HepG2 (cell line): ENCODE measurements around the gene SLC13A3.

Experiments
- BHLHE40 ChIP-seq: IDR thresholded peaks from 2 replicates; pipeline ENCODE4 v1.6.1; 2011; ENCODE audit warnings: low read length, improper control_type of control experiment
- EP300 ChIP-seq, 3 experiments: sonication (generic) in 1 of 3; formaldehyde crosslinking in 1 of 3; IDR thresholded peaks; 2 replicates each; pipeline versions ENCODE4 v1.5.1 to v1.6.1; 2011 to 2020; ENCODE audit warnings: low read depth in 2 of 3, low read length in 2 of 3, borderline replicate concordance in 1 of 3, improper control_type of control experiment in 1 of 3, mild to moderate bottlenecking in 1 of 3, missing genetic modification reagents in 1 of 3, moderate library complexity in 1 of 3
- FOSL2 ChIP-seq: sonication (generic); formaldehyde crosslinking; IDR thresholded peaks from 2 replicates; pipeline ENCODE4 v1.4.0; 2020; ENCODE audit warnings: missing genetic modification reagents
- HCFC1 ChIP-seq: fragments of 150-350 bp; IDR thresholded peaks from 2 replicates; pipeline ENCODE4 v1.6.1; 2014; ENCODE audit warnings: low read depth, low read length
- TBL1XR1 ChIP-seq: fragments of 150-350 bp; IDR thresholded peaks from 2 replicates; pipeline ENCODE4 v1.6.1; 2014; ENCODE audit warnings: borderline replicate concordance, low read length; ENCODE audit not compliant: partially characterized antibody
- TRIM24 ChIP-seq: sonication (generic); formaldehyde crosslinking; IDR thresholded peaks from 2 replicates; pipeline ENCODE4 v1.8.0; 2022; ENCODE audit warnings: mild to moderate bottlenecking, missing genetic modification reagents
- ZFP41 ChIP-seq: sonication (generic); formaldehyde crosslinking; IDR thresholded peaks from 2 replicates; pipeline ENCODE4 v1.4.0; 2020; ENCODE audit warnings: mild to moderate bottlenecking, missing genetic modification reagents, borderline replicate concordance
- ZNF510 ChIP-seq: sonication (generic); formaldehyde crosslinking; IDR thresholded peaks from 2 replicates; pipeline ENCODE4 v1.4.0; 2020; ENCODE audit warnings: low read depth, mild to moderate bottlenecking, missing genetic modification reagents
- ZNF841 ChIP-seq: sonication (generic); formaldehyde crosslinking; IDR thresholded peaks from 2 replicates; pipeline ENCODE4 v1.8.1; 2023; ENCODE audit warnings: missing genetic modification reagents, borderline replicate concordance
- TF ChIP-seq, protein P1 (sequence below): sonication (generic); formaldehyde crosslinking; IDR thresholded peaks from 2 replicates; pipeline ENCODE4 v1.8.1; 2022; ENCODE audit warnings: low read depth, mild to moderate bottlenecking, missing genetic modification reagents
- TF ChIP-seq, protein P2 (sequence below): sonication (generic); formaldehyde crosslinking; IDR thresholded peaks from 2 replicates; pipeline ENCODE4 v1.8.0; 2022; ENCODE audit warnings: mild to moderate bottlenecking, missing genetic modification reagents
- TF ChIP-seq, protein P3 (sequence below): sonication (generic); formaldehyde crosslinking; IDR thresholded peaks from 2 replicates; pipeline ENCODE4 v1.5.0; 2020; ENCODE audit warnings: mild to moderate bottlenecking, missing genetic modification reagents, moderate library complexity

DNA sequence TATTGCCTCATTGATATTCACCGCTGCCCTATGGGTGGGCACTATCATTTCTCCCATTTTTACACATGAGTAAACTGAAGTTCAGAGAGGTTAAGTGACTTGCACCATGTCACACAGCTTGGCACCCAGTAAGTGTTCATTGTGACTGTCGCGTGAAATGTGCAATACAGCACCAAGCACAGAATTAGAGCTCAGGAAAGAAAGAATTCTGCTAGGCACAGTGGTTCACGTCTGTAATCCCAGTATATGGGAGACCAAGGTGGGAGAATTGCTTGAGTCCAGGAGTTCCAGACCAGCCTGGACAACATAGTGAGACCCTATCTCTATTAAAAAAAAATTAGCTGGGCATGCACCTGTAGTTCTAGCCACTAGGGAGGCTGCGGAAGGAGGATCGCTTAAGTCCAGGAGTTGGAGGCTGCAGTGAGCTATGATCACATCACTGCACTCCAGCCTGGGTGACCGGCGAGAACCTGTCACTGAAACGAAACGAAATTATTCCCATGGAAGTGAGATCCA, 626 bp downstream of the SLC13A3 start:
- TF ChIP-seq FOSL2 (CRISPR knock-in tag) (no peak), BHLHE40 (no peak), ZFP41 (no peak), ZNF841 (CRISPR knock-in tag) (no peak), EP300 (IDR thresholded peaks at IDR 0.05; ENCODE audit: low read depth in 2 of 2, low read length in 2 of 2) (no peak), EP300 (CRISPR knock-in tag; IDR thresholded peaks at IDR 0.05; ENCODE audit: borderline replicate concordance) (no peak), TRIM24 (no peak), ZNF510 (CRISPR knock-in tag) (no peak), HCFC1 (no peak), TBL1XR1 (no peak)
- TF ChIP-seq, protein P1, sequence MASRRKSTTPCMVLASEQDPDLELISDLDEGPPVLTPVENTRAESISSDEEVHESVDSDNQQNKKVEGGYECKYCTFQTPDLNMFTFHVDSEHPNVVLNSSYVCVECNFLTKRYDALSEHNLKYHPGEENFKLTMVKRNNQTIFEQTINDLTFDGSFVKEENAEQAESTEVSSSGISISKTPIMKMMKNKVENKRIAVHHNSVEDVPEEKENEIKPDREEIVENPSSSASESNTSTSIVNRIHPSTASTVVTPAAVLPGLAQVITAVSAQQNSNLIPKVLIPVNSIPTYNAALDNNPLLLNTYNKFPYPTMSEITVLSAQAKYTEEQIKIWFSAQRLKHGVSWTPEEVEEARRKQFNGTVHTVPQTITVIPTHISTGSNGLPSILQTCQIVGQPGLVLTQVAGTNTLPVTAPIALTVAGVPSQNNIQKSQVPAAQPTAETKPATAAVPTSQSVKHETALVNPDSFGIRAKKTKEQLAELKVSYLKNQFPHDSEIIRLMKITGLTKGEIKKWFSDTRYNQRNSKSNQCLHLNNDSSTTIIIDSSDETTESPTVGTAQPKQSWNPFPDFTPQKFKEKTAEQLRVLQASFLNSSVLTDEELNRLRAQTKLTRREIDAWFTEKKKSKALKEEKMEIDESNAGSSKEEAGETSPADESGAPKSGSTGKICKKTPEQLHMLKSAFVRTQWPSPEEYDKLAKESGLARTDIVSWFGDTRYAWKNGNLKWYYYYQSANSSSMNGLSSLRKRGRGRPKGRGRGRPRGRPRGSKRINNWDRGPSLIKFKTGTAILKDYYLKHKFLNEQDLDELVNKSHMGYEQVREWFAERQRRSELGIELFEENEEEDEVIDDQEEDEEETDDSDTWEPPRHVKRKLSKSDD (CRISPR knock-in tag) = no peak
- TF ChIP-seq, protein P2, sequence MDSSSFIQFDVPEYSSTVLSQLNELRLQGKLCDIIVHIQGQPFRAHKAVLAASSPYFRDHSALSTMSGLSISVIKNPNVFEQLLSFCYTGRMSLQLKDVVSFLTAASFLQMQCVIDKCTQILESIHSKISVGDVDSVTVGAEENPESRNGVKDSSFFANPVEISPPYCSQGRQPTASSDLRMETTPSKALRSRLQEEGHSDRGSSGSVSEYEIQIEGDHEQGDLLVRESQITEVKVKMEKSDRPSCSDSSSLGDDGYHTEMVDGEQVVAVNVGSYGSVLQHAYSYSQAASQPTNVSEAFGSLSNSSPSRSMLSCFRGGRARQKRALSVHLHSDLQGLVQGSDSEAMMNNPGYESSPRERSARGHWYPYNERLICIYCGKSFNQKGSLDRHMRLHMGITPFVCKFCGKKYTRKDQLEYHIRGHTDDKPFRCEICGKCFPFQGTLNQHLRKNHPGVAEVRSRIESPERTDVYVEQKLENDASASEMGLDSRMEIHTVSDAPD = no peak
- TF ChIP-seq, protein P3, sequence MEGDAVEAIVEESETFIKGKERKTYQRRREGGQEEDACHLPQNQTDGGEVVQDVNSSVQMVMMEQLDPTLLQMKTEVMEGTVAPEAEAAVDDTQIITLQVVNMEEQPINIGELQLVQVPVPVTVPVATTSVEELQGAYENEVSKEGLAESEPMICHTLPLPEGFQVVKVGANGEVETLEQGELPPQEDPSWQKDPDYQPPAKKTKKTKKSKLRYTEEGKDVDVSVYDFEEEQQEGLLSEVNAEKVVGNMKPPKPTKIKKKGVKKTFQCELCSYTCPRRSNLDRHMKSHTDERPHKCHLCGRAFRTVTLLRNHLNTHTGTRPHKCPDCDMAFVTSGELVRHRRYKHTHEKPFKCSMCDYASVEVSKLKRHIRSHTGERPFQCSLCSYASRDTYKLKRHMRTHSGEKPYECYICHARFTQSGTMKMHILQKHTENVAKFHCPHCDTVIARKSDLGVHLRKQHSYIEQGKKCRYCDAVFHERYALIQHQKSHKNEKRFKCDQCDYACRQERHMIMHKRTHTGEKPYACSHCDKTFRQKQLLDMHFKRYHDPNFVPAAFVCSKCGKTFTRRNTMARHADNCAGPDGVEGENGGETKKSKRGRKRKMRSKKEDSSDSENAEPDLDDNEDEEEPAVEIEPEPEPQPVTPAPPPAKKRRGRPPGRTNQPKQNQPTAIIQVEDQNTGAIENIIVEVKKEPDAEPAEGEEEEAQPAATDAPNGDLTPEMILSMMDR = no peak
